Measurements from ENCODE around the gene TSPAN14. TPM values are rescaled to one million over a fixed set of nuclear protein-coding genes. Genes with fewer than 3 reads are reported as not detected.

TSPAN14 gene
- total RNA-seq, 1 experiment from 2014 or later: 67.0 TPM

GRCh38 chr10:80421707-80422536, 32.2 kb upstream of the TSPAN14 start:
- DNase-seq (ENCODE audit: low read depth): no peak

GRCh38 chr10:80425901-80426300, 28.2 kb upstream of the TSPAN14 start:
- no peak for DNase-seq (ENCODE audit: low read depth)

GRCh38 chr10:80427541-80427940, 26.6 kb upstream of the TSPAN14 start:
- DNase-seq (ENCODE audit: low read depth): no peak

- DNase-seq (ENCODE audit: low read depth): peak; percentile 55
These were observed 24.6 kb upstream of the TSPAN14 start for GRCh38 chr10:80429521-80429973.

GRCh38 chr10:80433134-80433533, 21.0 kb upstream of the TSPAN14 start:
- DNase-seq (ENCODE audit: low read depth): no peak

- no peak for DNase-seq (ENCODE audit: low read depth)
These were observed 17.5 kb upstream of the TSPAN14 start for GRCh38 chr10:80436446-80437098.

- no peak for DNase-seq (ENCODE audit: low read depth)
These were observed 16.9 kb upstream of the TSPAN14 start for GRCh38 chr10:80437227-80437626.

GRCh38 chr10:80441831-80442230, 12.3 kb upstream of the TSPAN14 start:
- no peak for DNase-seq (ENCODE audit: low read depth)

GRCh38 chr10:80442879-80443278, 11.2 kb upstream of the TSPAN14 start:
- peak; percentile 62 for DNase-seq (ENCODE audit: low read depth)

GRCh38 chr10:80443531-80443974, 10.6 kb upstream of the TSPAN14 start:
- peak; percentile 83 for DNase-seq (ENCODE audit: low read depth)

GRCh38 chr10:80444124-80444523, 10.0 kb upstream of the TSPAN14 start:
- no peak for DNase-seq (ENCODE audit: low read depth)

GRCh38 chr10:80444646-80445319, 9.3 kb upstream of the TSPAN14 start:
- peak; percentile 81 for DNase-seq (ENCODE audit: low read depth)

GRCh38 chr10:80447436-80448190, 6.5 kb upstream of the TSPAN14 start:
- DNase-seq (ENCODE audit: low read depth): no peak

- DNase-seq (ENCODE audit: low read depth): no peak
These were observed 5.7 kb upstream of the TSPAN14 start for GRCh38 chr10:80448209-80448942.

- DNase-seq (ENCODE audit: low read depth): no peak
These were observed 4.6 kb upstream of the TSPAN14 start for GRCh38 chr10:80449520-80449919.

- DNase-seq (ENCODE audit: low read depth): no peak
These were observed 3.0 kb upstream of the TSPAN14 start for GRCh38 chr10:80451132-80451531.

GRCh38 chr10:80452069-80452468, 2.0 kb upstream of the TSPAN14 start:
- peak; percentile 60 for DNase-seq (ENCODE audit: low read depth)

- no peak for DNase-seq (ENCODE audit: low read depth)
These were observed 1.5 kb upstream of the TSPAN14 start for GRCh38 chr10:80452640-80453039.

- no peak for DNase-seq (ENCODE audit: low read depth)
These were observed 861 bp upstream of the TSPAN14 start for GRCh38 chr10:80453056-80453841.
